ENCODE measurements around the gene KRT80.

GRCh38 chr12:52234223-52234810 lies 42.5 kb upstream of the KRT80 start:
- no peak for TF ChIP-seq CTCF (IDR thresholded peaks at IDR 0.05; ENCODE audit: insufficient read depth, low read length)
- no peak for TF ChIP-seq SPI1 (IDR thresholded peaks at IDR 0.05; ENCODE audit: borderline replicate concordance, low read depth)
- no peak for TF ChIP-seq POLR2AphosphoS5 (IDR thresholded peaks at IDR 0.05; ENCODE audit: low read depth)
- TF ChIP-seq GABPA (IDR thresholded peaks at IDR 0.05; ENCODE audit: low read depth): no peak
- TF ChIP-seq REST (IDR thresholded peaks at IDR 0.05; ENCODE audit: insufficient replicate concordance, low read depth): no peak

Measured in HL-60 (cell line).